ENCODE measurements around the gene APLP2.
"Not testable (repeated sequence)": the region's sequence is repeated elsewhere in the genome, so short reads cannot be mapped to it uniquely, and the experiment has no call there.

The APLP2 gene

DNA sequence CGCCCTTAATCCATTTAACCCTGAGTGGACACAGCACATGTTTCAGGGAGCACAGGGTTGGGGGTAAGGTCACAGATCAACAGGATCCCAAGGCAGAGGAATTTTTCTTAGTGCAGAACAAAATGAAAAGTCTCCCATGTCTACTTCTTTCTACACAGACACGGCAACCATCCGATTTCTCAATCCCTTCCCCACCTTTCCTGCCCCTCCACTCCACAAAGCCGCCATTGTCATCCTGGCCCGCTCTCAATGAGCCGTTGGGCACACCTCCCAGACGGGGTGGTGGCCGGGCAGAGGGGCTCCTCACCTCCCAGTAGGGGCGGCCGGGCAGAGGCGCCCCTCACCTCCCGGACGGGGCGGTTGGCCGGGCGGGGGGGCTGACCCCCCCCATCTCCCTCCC lies 20.8 kb downstream of the APLP2 start:
- not testable (repeated sequence) for DNase-seq (ENCODE audit: low read depth in 3 of 3)

- not testable (repeated sequence) for DNase-seq (ENCODE audit: low read depth in 3 of 3)
These were observed 21.5 kb downstream of the APLP2 start for GRCh38 chr11:130091169-130091568.

DNA sequence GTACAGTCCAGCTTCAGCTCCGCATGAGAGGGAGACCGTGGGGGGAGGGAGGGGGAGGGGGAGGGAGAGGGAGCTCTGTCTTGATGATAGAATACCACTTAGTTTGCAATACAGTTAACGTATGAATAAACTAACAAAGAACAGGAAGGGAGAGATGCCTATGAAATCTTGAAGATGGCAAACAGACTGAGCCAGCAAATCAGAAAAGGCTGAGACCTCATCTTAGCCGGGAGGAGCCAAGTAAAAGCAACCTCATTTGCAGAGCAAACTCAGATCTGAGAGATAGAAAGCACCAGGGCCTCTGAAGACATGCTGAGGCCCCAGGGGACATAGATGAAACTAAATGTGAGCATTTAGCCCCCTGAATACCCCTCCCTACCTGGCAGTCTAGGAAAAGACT lies 23.0 kb downstream of the APLP2 start:
- no peak for DNase-seq (ENCODE audit: low read depth in 3 of 3)

- no peak for DNase-seq (ENCODE audit: low read depth in 3 of 3)
These were observed 24.9 kb downstream of the APLP2 start for GRCh38 chr11:130094614-130095013.

GRCh38 chr11:130095326-130095725 lies 25.6 kb downstream of the APLP2 start:
- DNase-seq (ENCODE audit: low read depth in 3 of 3) = no peak

DNA sequence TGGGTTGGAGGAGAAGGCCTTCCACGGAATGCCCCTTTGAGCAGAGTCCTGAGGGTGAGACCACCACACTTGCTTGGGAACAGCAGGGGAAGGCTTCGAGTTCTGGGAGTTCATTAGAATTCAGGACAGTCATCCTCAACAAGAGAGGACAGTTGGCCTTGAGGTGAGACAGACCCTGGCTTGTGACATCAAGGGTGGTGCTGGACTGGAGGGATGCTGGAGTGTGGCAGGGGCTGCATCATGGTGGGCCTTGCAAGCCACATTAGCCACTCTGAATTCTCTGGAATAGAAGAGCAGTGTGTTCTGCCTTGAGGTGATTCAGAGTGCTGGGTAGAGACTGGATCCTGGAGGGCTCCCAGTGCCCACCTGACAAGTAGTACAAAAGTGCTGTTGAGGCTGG lies 26.3 kb downstream of the APLP2 start:
- DNase-seq (ENCODE audit: low read depth in 3 of 3) = no peak

- DNase-seq (ENCODE audit: low read depth in 3 of 3) = no peak
These were observed 27.1 kb downstream of the APLP2 start for GRCh38 chr11:130096823-130097222.

DNA sequence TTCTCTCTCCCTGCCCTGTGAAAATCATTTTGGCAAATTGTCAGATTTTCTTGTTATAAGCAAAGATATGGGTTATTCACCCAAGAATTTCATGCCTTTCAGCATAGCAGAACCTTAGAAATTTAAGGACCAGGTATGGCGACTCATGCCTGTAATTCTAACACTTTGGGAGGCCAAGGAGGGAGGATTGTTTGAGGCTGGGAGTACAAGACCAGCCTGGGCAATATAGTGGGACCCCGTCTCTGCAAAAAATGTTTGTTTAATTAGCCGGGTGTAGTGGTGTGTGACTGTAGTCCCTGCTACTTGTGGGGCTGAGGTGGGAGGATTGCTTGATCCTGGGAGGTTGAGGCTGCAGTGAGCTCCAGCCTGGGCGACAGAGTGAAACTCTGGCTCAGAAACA lies 27.6 kb downstream of the APLP2 start:
- DNase-seq (ENCODE audit: low read depth in 3 of 3) = no peak

DNA sequence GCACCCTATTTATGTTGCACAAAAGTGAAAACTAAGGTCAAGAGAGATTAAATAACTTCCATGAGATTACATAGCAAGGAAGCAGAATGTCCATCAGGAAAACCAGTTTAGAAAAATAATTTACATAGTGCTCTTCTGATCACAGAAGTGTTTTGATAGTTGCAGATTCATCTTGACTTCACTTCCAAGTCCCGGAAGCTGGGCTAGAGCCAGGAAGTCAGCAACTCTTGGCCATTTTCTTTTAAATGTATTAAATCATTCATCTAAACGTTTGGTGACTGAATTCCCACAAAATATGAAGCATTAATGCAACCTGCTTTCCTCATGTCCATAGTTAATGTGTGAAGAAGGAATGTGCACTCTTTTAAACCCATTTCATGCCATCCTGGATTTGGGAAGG lies 29.7 kb downstream of the APLP2 start:
- no peak for DNase-seq (ENCODE audit: low read depth in 3 of 3)

GRCh38 chr11:130100381-130101095 lies 30.8 kb downstream of the APLP2 start:
- DNase-seq (ENCODE audit: low read depth in 3 of 3) = no peak

- no peak for DNase-seq (ENCODE audit: low read depth in 3 of 3)
These were observed 32.0 kb downstream of the APLP2 start for GRCh38 chr11:130101661-130102060.

DNA sequence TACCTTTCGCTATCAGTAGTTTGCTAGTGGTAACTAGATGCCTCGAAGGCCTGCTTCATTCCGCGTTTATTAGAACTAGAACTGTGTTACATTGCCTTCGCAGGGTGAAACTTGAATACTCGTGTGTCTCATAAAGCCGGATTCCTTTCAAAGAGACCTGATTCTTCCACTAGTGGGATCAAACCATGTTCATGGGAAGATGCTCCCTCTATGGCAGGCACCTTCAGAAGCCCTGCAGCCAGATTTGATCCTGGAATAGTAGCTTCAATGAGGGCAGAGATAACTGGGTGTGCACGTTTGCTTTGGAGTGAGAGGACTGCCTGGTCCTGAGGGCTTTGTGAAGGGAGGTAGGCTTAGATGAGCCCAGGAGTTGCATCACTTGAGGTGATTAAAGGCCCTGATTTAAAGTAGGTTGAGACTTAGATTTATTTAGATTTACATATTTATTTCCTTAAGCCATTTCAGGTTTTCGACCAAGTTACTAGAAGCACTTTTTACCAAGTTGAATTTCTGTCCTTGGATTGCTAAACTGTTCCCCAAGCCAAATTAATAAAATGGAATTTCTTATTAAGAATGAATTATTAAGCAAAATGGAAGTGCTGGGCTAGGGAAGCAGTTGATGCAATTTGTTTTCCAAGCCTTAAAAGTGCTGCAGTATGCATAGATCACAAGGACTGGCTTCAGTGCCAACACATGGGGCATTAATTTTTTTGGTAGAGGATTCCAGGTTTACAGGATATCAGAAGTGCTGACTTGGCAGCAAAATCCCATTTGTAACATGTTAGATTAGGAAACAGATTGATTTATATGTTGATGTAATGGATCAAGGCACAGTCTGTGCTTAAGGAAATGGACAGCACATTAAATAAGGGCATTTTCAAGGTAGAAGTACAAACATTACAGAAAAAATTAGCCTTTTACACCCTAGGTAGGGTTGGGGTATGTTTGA lies 32.9 kb downstream of the APLP2 start:
- no peak for DNase-seq (ENCODE audit: low read depth in 3 of 3)

GRCh38 chr11:130103296-130103814 lies 33.7 kb downstream of the APLP2 start:
- DNase-seq (ENCODE audit: low read depth in 3 of 3) = no peak

DNA sequence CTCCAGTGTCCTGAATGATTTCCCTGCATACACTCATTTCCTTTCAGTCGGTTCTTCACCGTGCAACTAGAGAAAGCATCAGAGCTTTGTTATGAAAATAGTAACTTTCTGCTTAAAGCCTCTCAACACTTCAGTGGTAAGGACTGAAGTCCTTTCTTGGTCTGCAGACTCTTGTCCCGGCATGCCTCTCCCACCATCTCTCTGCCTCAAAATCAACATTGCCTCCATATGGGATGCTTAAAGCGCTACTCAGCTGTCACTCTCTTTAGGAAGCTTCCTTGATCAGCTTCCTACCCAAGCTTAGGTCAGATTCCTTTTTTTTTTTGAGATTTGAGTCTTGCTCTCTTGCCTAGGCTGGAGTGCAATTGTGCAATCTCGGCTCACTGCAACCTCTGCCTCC lies 36.7 kb downstream of the APLP2 start:
- no peak for DNase-seq (ENCODE audit: low read depth in 3 of 3)

DNA sequence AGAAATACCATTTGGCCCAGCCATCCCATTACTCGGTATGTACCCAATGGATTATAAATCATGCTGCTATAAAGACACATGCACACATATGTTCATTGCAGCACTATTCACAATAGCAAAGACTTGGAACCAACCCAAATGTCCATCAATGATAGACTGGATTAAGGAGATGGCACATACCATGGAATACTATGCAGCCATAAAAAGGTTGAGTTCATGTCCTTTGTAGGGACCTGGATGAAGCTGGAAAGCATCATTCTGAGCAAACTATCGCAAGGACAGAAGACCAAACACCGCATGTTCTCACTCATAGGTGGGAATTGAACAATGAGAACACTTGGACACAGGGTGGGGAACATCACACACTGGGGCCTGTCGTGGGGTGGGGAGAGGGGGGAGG lies 39.0 kb downstream of the APLP2 start:
- DNase-seq (ENCODE audit: low read depth in 3 of 3) = not testable (repeated sequence)

DNA sequence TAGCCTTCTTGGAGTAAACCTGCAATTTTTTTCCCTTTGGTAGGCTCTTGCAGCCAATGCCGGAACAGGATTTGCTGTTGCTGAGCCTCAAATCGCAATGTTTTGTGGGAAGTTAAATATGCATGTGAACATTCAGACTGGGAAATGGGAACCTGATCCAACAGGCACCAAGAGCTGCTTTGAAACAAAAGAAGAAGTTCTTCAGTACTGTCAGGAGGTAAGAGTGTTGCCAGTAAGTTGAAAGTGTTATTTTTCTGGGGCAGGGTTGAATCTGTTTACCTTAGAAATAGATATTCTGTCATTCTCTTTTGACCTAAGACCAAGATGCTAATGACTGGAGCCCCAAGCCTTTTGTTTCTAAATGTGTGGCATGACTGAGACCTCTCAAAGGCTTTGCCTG lies 39.7 kb downstream of the APLP2 start:
- no peak for DNase-seq (ENCODE audit: low read depth in 3 of 3)

- no peak for DNase-seq (ENCODE audit: low read depth in 3 of 3)
These were observed 40.8 kb downstream of the APLP2 start for GRCh38 chr11:130110339-130111108.

- DNase-seq (ENCODE audit: low read depth in 3 of 3) = no peak
These were observed 42.6 kb downstream of the APLP2 start for GRCh38 chr11:130112071-130112830.

DNA sequence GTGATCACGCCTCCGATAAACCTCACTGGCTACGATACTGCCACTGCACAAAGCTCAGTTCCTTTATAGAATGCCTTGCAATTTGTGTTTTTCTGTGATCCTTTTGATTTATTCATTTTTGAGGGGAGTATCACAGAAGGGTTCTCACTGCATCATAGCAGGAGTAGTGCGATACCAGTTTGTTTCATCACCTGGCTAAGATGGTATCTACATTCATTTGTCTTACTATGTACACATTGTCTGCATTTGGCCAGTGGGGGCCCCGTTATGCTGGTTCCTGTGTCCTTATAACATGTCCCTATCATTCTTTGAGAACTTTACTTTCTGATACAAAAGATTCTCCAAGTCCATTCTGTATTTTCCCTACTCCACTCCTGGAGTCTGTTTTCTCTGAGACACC lies 44.6 kb downstream of the APLP2 start:
- no peak for DNase-seq (ENCODE audit: low read depth in 3 of 3)

DNA sequence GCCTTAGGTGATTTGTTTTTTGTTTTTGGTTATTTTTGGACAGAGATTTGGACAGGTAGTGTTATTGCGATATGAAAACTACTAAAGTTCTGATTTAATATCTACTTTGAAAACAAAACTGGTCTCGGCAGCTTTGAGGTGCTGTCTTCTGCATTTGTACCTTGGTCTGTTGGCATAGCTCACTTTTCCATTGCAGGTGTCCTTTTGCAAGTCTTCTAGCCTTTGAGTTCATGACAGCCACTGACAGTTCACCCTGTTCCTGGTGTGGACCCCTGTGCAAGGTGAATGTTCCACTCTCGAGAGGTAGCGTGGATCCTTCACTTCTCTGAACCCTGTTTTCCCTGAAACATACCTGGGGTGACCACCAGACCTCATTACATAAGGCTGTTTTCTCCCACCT lies 45.0 kb downstream of the APLP2 start:
- no peak for DNase-seq (ENCODE audit: low read depth in 3 of 3)

DNA sequence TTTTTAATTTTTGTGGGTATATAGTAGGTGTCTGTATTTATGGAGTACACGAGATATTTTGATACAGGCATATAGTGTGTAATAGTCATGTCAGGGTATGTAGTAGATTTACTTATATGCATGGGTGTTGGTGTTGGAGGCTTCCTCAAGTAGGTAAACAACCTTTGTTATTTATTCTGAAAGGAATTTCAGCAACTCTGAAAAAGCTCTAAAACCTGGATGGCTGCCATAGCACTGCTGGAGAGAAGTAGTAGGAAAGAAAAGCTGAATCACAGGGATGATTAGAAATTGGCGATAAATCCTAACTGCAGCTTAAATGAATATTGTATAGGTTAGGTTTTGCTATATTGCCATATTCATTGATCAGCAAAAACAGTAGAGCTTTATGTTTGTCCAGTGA lies 45.5 kb downstream of the APLP2 start:
- no peak for DNase-seq (ENCODE audit: low read depth in 3 of 3)
